Activated effector memory CD4-positive, alpha-beta T cell treated with anti-CD3 and anti-CD28 coated beads, Interleukin-2, amount 50 U/mL, for 16 hours (primary cell): ENCODE data around the gene ARRDC4.

Source experiments
- DNase-seq: peaks from one replicate; pipeline ENCODE4 v3.0.0-alpha.2; 2020

ARRDC4 gene

GRCh38 chr15:98000249-98001203 is 40.0 kb downstream of the ARRDC4 start:
- no peak for DNase-seq

- DNase-seq = no peak
Measured at GRCh38 chr15:98001663-98002194, 41.2 kb downstream of the ARRDC4 start.

DNA sequence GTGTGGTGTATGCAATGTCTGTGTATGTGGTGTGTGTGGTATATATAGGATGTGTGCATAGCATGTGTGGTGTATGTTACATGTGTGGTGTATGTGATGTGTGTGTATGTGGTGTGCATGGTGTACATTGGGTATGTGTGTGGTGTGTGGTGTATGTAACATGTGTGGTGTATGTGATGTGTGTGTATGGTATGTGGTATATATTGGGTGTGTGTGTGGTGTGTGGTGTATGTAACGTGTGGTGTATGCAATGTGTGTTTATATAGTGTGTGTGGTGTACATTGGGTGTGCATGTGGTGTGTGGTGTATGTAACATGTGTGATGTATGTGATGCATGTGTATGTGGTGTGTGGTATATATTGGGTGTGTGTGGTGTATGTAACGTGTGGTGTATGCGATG is 41.9 kb downstream of the ARRDC4 start:
- no peak for DNase-seq

DNA sequence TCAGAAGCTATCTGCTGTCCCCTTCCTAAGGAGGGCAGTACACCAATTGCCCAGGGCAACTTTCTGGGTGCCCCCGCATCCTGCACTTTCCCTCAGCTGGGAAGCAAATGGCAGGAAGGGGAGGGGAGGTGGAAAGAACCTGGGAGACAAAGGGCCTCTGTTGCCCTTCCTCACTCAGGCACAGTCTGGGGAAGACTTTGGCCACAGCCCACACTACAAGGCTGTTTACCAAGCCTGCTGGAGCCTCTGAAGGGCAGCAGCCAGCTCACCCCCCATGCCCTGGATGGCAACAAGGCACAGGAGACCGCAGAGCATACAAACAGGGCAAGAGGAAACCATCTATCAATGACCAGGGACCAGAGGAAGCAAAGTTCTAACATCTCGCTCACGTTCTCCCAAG is 42.4 kb downstream of the ARRDC4 start:
- no peak for DNase-seq

- no peak for DNase-seq
Measured at GRCh38 chr15:98003518-98003917, 43.0 kb downstream of the ARRDC4 start.

- DNase-seq = no peak
Measured at GRCh38 chr15:98003996-98004395, 43.5 kb downstream of the ARRDC4 start.

DNA sequence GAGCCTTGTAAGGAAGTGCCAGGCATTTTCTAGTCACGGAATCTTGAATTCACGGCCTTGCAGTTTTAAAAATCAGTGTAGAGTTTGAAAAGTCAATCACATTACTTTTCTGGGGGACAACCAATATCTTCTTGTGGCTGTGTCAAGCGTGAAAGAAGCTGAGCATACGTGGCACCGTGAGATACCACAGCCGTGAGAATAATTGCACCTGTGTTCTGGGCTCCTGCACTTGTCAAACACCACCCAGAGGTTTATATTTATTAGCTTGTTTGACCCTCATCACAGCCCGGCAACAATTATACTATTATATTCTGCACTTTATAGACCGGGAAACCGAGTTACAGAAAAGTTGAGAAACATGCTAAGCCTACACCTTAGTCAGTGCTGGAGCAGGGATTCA is 45.2 kb downstream of the ARRDC4 start:
- no peak for DNase-seq

- no peak for DNase-seq
Measured at GRCh38 chr15:98009169-98009568, 48.7 kb downstream of the ARRDC4 start.

GRCh38 chr15:98009971-98010370 is 49.5 kb downstream of the ARRDC4 start:
- DNase-seq = no peak

DNA sequence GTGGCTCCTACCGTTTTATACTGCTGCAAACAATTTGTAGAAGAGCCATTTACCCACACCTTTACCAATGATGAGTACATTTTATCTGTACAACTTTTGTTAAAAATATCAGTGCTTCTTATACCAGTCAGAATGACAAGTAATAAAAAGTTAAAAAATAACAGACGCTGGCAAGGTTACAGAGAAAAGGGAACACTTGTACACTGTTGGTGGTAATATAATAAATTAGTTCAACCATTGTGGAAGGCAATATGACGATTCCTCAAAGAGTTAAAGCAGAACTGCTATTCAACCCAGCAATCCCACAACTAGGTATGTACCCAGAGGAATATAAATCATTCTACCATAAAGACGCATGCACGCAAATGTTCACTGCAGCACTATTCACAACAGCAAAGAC is 51.9 kb downstream of the ARRDC4 start:
- no peak for DNase-seq

DNA sequence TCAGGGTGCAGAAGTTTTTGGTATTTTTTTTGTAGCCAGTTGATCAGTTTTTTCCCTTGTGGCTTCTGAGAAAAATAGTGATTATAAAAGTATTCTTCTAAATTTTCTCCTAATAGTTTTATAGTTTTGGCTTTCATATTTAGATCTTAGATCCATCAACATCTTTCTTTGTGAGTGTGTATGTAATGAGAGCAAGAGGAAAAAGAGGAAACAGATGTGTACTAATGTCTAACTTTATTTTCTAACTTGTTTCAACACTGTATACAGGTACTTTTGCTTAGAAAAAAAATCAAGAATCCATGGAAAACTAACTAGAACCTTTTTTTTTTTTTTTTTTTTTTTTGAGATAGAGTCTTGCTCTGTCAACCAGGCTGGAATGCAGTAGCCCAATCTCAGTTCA is 53.1 kb downstream of the ARRDC4 start:
- no peak for DNase-seq

GRCh38 chr15:98017150-98017964 is 56.9 kb downstream of the ARRDC4 start:
- no peak for DNase-seq

DNA sequence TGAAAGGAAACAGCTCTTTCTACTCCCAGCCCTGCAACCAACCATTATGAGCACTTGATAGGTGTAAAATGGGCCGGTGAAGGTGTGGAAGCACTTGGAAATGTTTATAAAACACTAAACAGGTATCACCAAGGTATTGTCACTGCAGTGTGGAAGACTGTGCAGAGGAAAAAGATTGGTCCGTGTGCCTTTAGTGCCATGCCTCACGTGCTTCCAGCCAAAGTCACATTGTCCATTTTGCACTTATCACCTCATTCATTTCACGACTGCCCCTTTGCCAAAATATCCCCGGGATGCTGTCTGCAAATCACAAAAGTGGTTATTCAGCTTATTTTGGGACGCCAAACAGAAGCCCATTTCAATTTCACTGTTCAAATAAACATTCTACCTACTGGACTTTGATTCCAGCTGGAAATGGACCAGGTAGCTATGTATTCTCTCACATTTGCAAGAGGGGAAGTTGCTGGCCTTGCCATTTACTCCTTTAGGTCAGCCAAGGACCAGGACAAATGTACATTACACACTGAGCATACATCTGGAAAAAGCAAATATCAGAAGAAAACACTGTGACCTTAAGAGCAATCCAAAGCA is 58.4 kb downstream of the ARRDC4 start:
- DNase-seq = no peak
